Measurements from ENCODE around the gene G6PD.

GRCh38 chrX:154507673-154508383 is 38.8 kb downstream of the G6PD start:
- no peak for TF ChIP-seq JUN (CRISPR knock-in tag; IDR thresholded peaks at IDR 0.05)
- TF ChIP-seq NFYB (CRISPR knock-in tag; conservative IDR thresholded peaks at IDR 0.05; ENCODE audit: low read depth): no peak
- no peak for TF ChIP-seq CTCF (IDR thresholded peaks at IDR 0.05)
- TF ChIP-seq ATF2 (CRISPR knock-in tag; IDR thresholded peaks at IDR 0.05; ENCODE audit: borderline replicate concordance, low read depth): no peak
- no peak for TF ChIP-seq GTF2I (CRISPR knock-in tag; conservative IDR thresholded peaks at IDR 0.05)
- TF ChIP-seq MAX (CRISPR knock-in tag; IDR thresholded peaks at IDR 0.05): no peak
- TF ChIP-seq GRHL2 (CRISPR knock-in tag; IDR thresholded peaks at IDR 0.05; ENCODE audit: insufficient replicate concordance, severe bottlenecking): no peak
- TF ChIP-seq TEAD1 (CRISPR knock-in tag; IDR thresholded peaks at IDR 0.05): no peak
- TF ChIP-seq ATF3 (CRISPR knock-in tag; conservative IDR thresholded peaks at IDR 0.05): no peak
- no peak for TF ChIP-seq TP53 (CRISPR knock-in tag; IDR thresholded peaks at IDR 0.05)
- TF ChIP-seq FOXJ3 (CRISPR knock-in tag; IDR thresholded peaks at IDR 0.05; ENCODE audit: borderline replicate concordance): no peak
